Heart left ventricle (tissue), 16 donors: ENCODE data around the gene FAM200A. TPM values are rescaled to one million over a fixed set of nuclear protein-coding genes. Genes with fewer than 3 reads are reported as not detected.

Experiments used
- ATAC-seq, 4 donors: fragments of 200-7000 bp; cut with Tn5 transposase; one replicate each; pipeline ENCODE4 v1.9.1; 2020 to 2022; ENCODE audit warnings: moderate library complexity in 4 of 4, mild to moderate bottlenecking in 3 of 4, moderate number of reproducible peaks in 1 of 4
- DNase-seq, 5 donors: peaks; one replicate each; pipeline ENCODE4 v3.0.0-alpha.2; 2020
- H3K27ac ChIP-seq, 12 donors: fragments of 200-600 bp; sonication (generic) in 4 of 12; one replicate each; pipeline versions ENCODE4 v1.5.0 to v1.8.0; 2016 to 2022; ENCODE audit warnings: mild to moderate bottlenecking in 2 of 12
- H3K27me3 ChIP-seq, 9 donors: fragments of 200-600 bp; sonication (generic) in 2 of 9; one replicate each; pipeline versions ENCODE4 v1.5.1 to v1.8.0; 2016 to 2022; ENCODE audit warnings: mild to moderate bottlenecking in 3 of 9
- H3K36me3 ChIP-seq, 9 donors: fragments of 200-600 bp; sonication (generic) in 2 of 9; one replicate each; pipeline versions ENCODE4 v1.5.0 to v1.8.0; 2018 to 2022; ENCODE audit warnings: mild to moderate bottlenecking in 2 of 9
- H3K4me1 ChIP-seq, 12 donors: fragments of 200-600 bp; sonication (generic) in 4 of 12; one replicate each; pipeline versions ENCODE4 v1.5.0 to v1.8.0; 2016 to 2022; ENCODE audit warnings: mild to moderate bottlenecking in 3 of 12
- H3K4me3 ChIP-seq, 12 donors: fragments of 200-600 bp; sonication (generic) in 4 of 12; one replicate each; pipeline versions ENCODE4 v1.5.0 to v1.8.0; 2017 to 2022; ENCODE audit warnings: mild to moderate bottlenecking in 9 of 12, moderate library complexity in 4 of 12
- H3K9me3 ChIP-seq, 12 donors: fragments of 200-600 bp; sonication (generic) in 4 of 12; one replicate each; pipeline versions ENCODE4 v1.5.0 to v1.8.0; 2016 to 2022; ENCODE audit warnings: mild to moderate bottlenecking in 1 of 12
- CTCF ChIP-seq, 12 donors: fragments of 200-600 bp; sonication (generic) in 4 of 12; IDR thresholded peaks; one replicate each; pipeline versions ENCODE4 v1.5.0 to v1.8.0; 2018 to 2022; ENCODE audit warnings: antibody characterized with exemption in 12 of 12, mild to moderate bottlenecking in 5 of 12
- POLR2A ChIP-seq, 2 donors: fragments of 450-650 bp; IDR thresholded peaks; one replicate each; pipeline ENCODE4 v1.6.1; 2017; ENCODE audit warnings: antibody characterized with exemption in 2 of 2, mild to moderate bottlenecking in 2 of 2, moderate library complexity in 2 of 2
- WGBS, 4 donors: extraction: QIAGEN DNeasy Blood & Tissue Kit in 2 of 4; methylation state at CpG; one replicate each; pipeline versions ENCODE4 v1.1.5 to v1.1.7; 2013 to 2018; 5-methylcytosine and 5-hydroxymethylcytosine counted together
- intact Hi-C, 10 donors: fragments of 100-400 bp; cut with DNase I; formaldehyde crosslinking; loops; one replicate each; pipeline versions ENCODE4 v1.11.1 to v1.14.2; 2022
- polyA plus RNA-seq, 2 donors: library from polyadenylated mRNA; stranded (reverse); fragments of 200-250 nt; gene quantifications; one replicate each; pipeline ENCODE4 v1.2.3, GENCODE V29; 2013
- total RNA-seq, 9 donors: library from RNA; depleted of rRNA in 2 of 9; stranded (reverse); fragments of >200 nt in 2 of 9; fragmentation: NEBNext Ultra II Directional in 3 of 9; extraction: Animal tissue kit (Norgen Biotek cat#: 25700) in 3 of 9; gene quantifications; one replicate each; pipeline versions ENCODE4 v1.1.0 to v1.2.4, GENCODE V29; 2016 to 2023
- donor health status: ischemic (EF 13 %, LVEDD 7.1; RV severe dilation, severe dysfunction).
- donor health status: healthy with polysubstance abuse.
- donor health status: DM: no; HTN: yes; CAD: no.
- donor health status: DM: no; HTN: no; CAD: no.
- donor health status: ischemic (EF 25% LVEDD 6.9; RV normal size, moderate dysfunction).
- donor health status: ischemic (EF 25% LVEDD 5.7; RV mildly dilated, moderate dysfunction).
- donor health status: healthy.
- donor health status: DM: yes; HTN: yes; CAD: no.
- donor health status: ischemic (EF 35%, LVEDD 5.7; RV mildly dilated, moderate dysfunction).
- donor health status: nonischemic (EF 11% LVEDD 7.7; RV severe dilation, severe dysfunction).
- donor health status: DM: yes; HTN: yes; CAD: no.
- donor health status: PGD.
- donor health status: ischemic (EF 29% LVEDD 5.4; RV normal size, mild dysfunction).
- donor health status: nonischemic (EF 23%, LVEDD 6.1; RV moderate dilation, normal function).

Gene FAM200A
- total and polyA plus RNA-seq, 11 donors = 4.7 to 7.1 (median 5.3) TPM

GRCh38 chr7:99521399-99521798 is 30.5 kb downstream of the FAM200A start:
- intact Hi-C loops = no loop called here
- H3K4me1 ChIP-seq = no peaks in the 10 kb centered on the region
- DNase-seq = no peak
- no peak overlapping the region for H3K4me3 ChIP-seq
- no peak for ATAC-seq
- no peaks in the 10 kb centered on the region for H3K9me3 ChIP-seq
- no peak overlapping the region for H3K27ac ChIP-seq
- H3K27me3 ChIP-seq = no peaks in the 10 kb centered on the region
- H3K36me3 ChIP-seq = peaks cover 0 to 88% (median 70%) of the 10 kb centered on the region in 9 donors
- WGBS, 4 donors = 88 to 96% (median 94%) methylated on average over 3 of the region's 3 CpGs
- TF ChIP-seq POLR2A (IDR thresholded peaks at IDR 0.05) = no peak
- TF ChIP-seq CTCF (IDR thresholded peaks at IDR 0.05) = no peak

DNA sequence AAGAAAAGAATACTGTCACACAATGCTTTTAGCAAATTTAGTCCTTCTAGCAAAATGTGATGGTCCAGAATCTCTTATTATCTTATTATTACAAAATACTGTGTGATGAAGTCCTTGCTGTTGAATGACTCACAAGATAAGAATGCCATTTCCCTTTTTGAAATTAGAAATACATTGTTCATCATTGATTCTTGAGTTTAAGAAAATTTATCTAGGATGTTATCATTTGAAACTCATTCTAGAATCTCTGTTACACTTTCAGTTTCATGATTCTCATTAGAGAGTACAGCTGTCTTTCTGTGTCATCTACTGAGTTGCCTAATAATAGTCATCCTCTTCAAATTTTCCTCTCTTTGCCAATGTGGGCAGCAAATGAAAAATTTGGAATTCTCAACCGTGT is 37.9 kb downstream of the FAM200A start:
- DNase-seq = no peak
- Histone ChIP-seq H3K27me3 (no peaks in the 10 kb centered on the region), H3K36me3 (peaks cover 0 to 74% (median 62%) of the 10 kb centered on the region in 9 donors), H3K4me1 (peaks cover 0 to 3% (median 0%) of the 10 kb centered on the region in 12 donors), H3K27ac (no peak overlapping the region), H3K4me3 (no peak overlapping the region), H3K9me3 (no peaks in the 10 kb centered on the region)
- intact Hi-C loops = loop anchor here in 2 of 10 donors (5.0 to 10.0 kb wide), 2 partner anchors 43 to 111 kb away; partner anchors contain the start of gene ZNF655 (in 1 of the 2)
- TF ChIP-seq CTCF (IDR thresholded peaks at IDR 0.05) (no peak), POLR2A (IDR thresholded peaks at IDR 0.05) (no peak)
- WGBS, 4 donors = 91 to 98% (median 96%) methylated on average over 1 of the region's 1 CpG
- no peak for ATAC-seq

DNA sequence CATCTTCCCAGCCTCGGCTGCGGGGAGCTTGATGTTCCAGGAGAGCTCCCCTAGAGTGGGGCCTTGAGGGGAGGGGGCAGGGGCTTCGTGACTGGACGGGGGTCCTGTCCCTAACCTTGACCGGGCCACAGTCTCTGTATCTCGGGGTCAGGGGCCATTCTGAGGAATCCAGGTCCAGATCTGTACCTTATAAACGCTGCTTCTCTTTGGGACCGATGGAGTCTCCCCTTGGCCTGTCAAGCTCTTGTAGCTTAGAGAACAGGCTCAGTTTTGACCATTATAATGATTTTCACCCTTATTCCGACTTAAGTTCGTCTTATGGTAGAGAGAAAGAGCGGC is 46.6 kb downstream of the FAM200A start:
- intact Hi-C loops = loop anchor here in 2 of 10 donors (10.0 kb wide), 1 partner anchor 50 kb away; the partner anchor contains the start of genes FAM200A (in 2 of the 2) and ZNF655 (in 2 of the 2)
- H3K36me3 ChIP-seq = peaks cover 0 to 9% (median 0%) of the 10 kb centered on the region in 9 donors
- 2 to 4% (median 3%) methylated on average over 11 of the region's 11 CpGs for WGBS, 4 donors
- H3K27me3 ChIP-seq = no peaks in the 10 kb centered on the region
- peaks cover 0 to 42% (median 33%) of the 10 kb centered on the region in 12 donors for H3K4me1 ChIP-seq
- peak overlapping the region in 11 of 12 donors; percentile 91 to 97 (median 94) for H3K27ac ChIP-seq
- ATAC-seq = no peak
- peak overlapping the region; percentile 65 to 91 (median 76) for H3K4me3 ChIP-seq
- DNase-seq = no peak
- no peaks in the 10 kb centered on the region for H3K9me3 ChIP-seq
- TF ChIP-seq POLR2A (IDR thresholded peaks at IDR 0.05) (no peak), CTCF (IDR thresholded peaks at IDR 0.05) (no peak)

DNA sequence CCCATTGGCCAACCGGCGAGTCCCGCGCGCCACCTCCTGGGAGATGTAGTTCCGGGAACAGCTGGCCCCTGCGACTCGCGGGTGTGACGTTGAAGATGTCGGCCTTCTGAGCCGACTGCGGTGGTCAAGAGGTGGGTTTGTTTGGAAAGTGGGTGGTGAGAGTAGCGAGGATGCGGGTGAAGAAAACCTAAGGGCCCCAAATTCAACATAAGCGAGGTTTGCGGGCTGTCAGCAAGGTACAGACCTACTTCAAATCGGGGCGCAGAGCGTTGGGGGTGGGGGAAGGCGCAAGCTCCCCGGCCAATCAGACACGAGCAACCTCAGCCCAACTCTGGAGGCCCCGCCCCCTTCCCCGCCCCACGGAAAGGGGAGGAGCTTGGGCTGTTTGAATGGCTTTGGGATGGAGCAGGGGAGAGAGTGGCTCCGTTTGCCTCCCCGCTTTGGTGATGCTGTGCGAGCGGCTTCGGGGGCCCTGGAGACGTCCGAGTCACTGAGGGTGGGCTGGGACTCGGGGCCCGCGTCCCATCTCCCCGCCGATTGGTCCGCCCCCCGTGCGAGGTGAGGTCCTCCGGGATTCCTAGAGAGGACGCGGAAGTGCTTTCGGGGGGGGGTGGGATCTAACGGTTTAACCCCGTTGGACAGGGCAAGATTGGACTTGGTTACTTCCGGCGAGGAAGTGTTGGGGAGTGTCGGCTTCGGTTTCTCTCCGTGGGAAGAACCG is 47.2 kb downstream of the FAM200A start, which contains the start of gene ZKSCAN5:
TSS of gene ZKSCAN5 (plus strand) at position 60 of the 721 bp plus-strand sequence. CDS start 1,383 bp downstream, outside the sequence.
- Histone ChIP-seq H3K4me1 (peaks cover 0 to 42% (median 33%) of the 10 kb centered on the region in 12 donors), H3K4me3 (peak within 1 kb of the TSS; percentile 65 to 91 (median 76)), H3K27ac (peak within 1 kb of the TSS; percentile 73 to 97 (median 94)), H3K36me3 (peaks cover 0 to 4% (median 0%) of the 10 kb centered on the region in 9 donors), H3K9me3 (no peaks in the 10 kb centered on the region), H3K27me3 (no peaks in the 10 kb centered on the region)
- WGBS, 4 donors = 0% methylated on average over 21 to 53 of the region's 53 CpGs
- intact Hi-C loops = loop anchor here in 9 of 10 donors (5.0 to 10.0 kb wide), 4 partner anchors 37 to 53 kb away; partner anchors contain the start of genes ZNF655 (in 6 of the 9), FAM200A (in 4 of the 9) and ATP5MF (in 1 of the 9)
- peak; percentile 93 to 96 (median 96) for ATAC-seq
- peak; percentile 99 for DNase-seq
- TF ChIP-seq POLR2A (IDR thresholded peaks at IDR 0.05) (peak in 1 of 2 donors; percentile 56), CTCF (IDR thresholded peaks at IDR 0.05) (peak in 4 of 12 donors; percentile 7 to 36 (median 16))
